HepG2 (cell line): ENCODE measurements around the gene NUDCD2. TPM values are rescaled to one million over a fixed set of nuclear protein-coding genes. Genes with fewer than 3 reads are reported as not detected.

Experiments
- CBX1 ChIP-seq: IDR thresholded peaks from one replicate; pipeline ENCODE4 v1.6.1; 2016; ENCODE audit warnings: antibody characterized with exemption, low read depth
- HIVEP1 ChIP-seq: sonication (generic); formaldehyde crosslinking; IDR thresholded peaks from 2 replicates; pipeline ENCODE4 v1.4.0; 2020; ENCODE audit warnings: mild to moderate bottlenecking, missing genetic modification reagents
- LBX2 ChIP-seq: sonication (generic); formaldehyde crosslinking; IDR thresholded peaks from 2 replicates; pipeline ENCODE4 v1.5.0; 2020; ENCODE audit warnings: missing genetic modification reagents, mild to moderate bottlenecking, borderline replicate concordance
- MED1 ChIP-seq: sonication (generic); formaldehyde crosslinking; IDR thresholded peaks from 2 replicates; pipeline ENCODE4 v1.4.0; 2020; ENCODE audit warnings: missing genetic modification reagents
- PRDM15 ChIP-seq: sonication (generic); formaldehyde crosslinking; IDR thresholded peaks from 2 replicates; pipeline ENCODE4 v1.4.0; 2020; ENCODE audit warnings: missing genetic modification reagents
- SP4 ChIP-seq: sonication (generic); formaldehyde crosslinking; IDR thresholded peaks from 2 replicates; pipeline ENCODE4 v1.8.1; 2023; ENCODE audit warnings: mild to moderate bottlenecking, missing genetic modification reagents
- SPEN ChIP-seq: sonication (generic); formaldehyde crosslinking; IDR thresholded peaks from 2 replicates; pipeline ENCODE4 v1.5.1; 2020; ENCODE audit warnings: low read depth, mild to moderate bottlenecking, missing genetic modification reagents
- SRSF1 ChIP-seq: fragments of 200-400 bp; formaldehyde crosslinking; optimal IDR thresholded peaks from 2 replicates; pipeline ENCODE3; 2017; ENCODE audit warnings: mild to moderate bottlenecking, low read depth, low read length, moderate library complexity
- TOE1 ChIP-seq: sonication (generic); formaldehyde crosslinking; IDR thresholded peaks from 2 replicates; pipeline ENCODE4 v1.4.0; 2020; ENCODE audit warnings: mild to moderate bottlenecking, missing genetic modification reagents
- ZNF333 ChIP-seq: sonication (generic); formaldehyde crosslinking; IDR thresholded peaks from 2 replicates; pipeline ENCODE4 v1.4.0; 2020; ENCODE audit warnings: mild to moderate bottlenecking, missing genetic modification reagents, borderline replicate concordance
- ZNF367 ChIP-seq: sonication (generic); formaldehyde crosslinking; IDR thresholded peaks from 2 replicates; pipeline ENCODE4 v1.4.0; 2020; ENCODE audit warnings: missing genetic modification reagents, borderline replicate concordance
- ZNF383 ChIP-seq: sonication (generic); formaldehyde crosslinking; IDR thresholded peaks from 2 replicates; pipeline ENCODE4 v1.4.0; 2020; ENCODE audit warnings: missing genetic modification reagents, mild to moderate bottlenecking, borderline replicate concordance
- ZNF503 ChIP-seq: sonication (generic); formaldehyde crosslinking; IDR thresholded peaks from 2 replicates; pipeline ENCODE4 v1.4.0; 2020; ENCODE audit warnings: missing genetic modification reagents
- ZNF563 ChIP-seq: sonication (generic); formaldehyde crosslinking; IDR thresholded peaks from 2 replicates; pipeline ENCODE4 v1.8.0; 2022; ENCODE audit warnings: mild to moderate bottlenecking, moderate library complexity, missing genetic modification reagents
- ZSCAN25 ChIP-seq: sonication (generic); formaldehyde crosslinking; IDR thresholded peaks from 2 replicates; pipeline ENCODE4 v1.8.0; 2022; ENCODE audit warnings: mild to moderate bottlenecking, missing genetic modification reagents
- polyA plus RNA-seq, 8 experiments: library from polyadenylated mRNA; depleted of rRNA in 3 of 8; stranded (reverse) in 7 of 8; unstranded in 1 of 8; fragments of >200 nt; fragmentation: Illumina TruSeq in 4 of 8; extraction: Trizol in 4 of 8; gene quantifications; 2 replicates each; pipeline versions ENCODE4 v1.2.1 to v1.2.3, GENCODE V29; 2011 to 2016; ENCODE audit warnings: low read depth in 4 of 8, missing spikeins in 1 of 8, mixed read lengths in 1 of 8; ENCODE audit not compliant: insufficient read depth in 1 of 8
- total RNA-seq, 5 experiments: library from RNA; depleted of rRNA; stranded (reverse); fragments of >200 nt; fragmentation: Illumina TruSeq; extraction: Trizol; gene quantifications; 2 replicates each; pipeline ENCODE4 v1.2.3, GENCODE V29; 2016; ENCODE audit warnings: low read depth in 1 of 5
- TF ChIP-seq, protein P1 (sequence below): sonication (generic); formaldehyde crosslinking; conservative IDR thresholded peaks from 2 replicates; pipeline ENCODE4 v1.4.0; 2020; ENCODE audit warnings: missing genetic modification reagents
- TF ChIP-seq, protein P2 (sequence below): sonication (generic); formaldehyde crosslinking; IDR thresholded peaks from 2 replicates; pipeline ENCODE4 v1.4.0; 2020; ENCODE audit warnings: missing genetic modification reagents

The NUDCD2 gene
- total and polyA plus RNA-seq, 2 of the 13 experiments (the other 11 are each of a cell fraction or from before 2014, with no cell fraction given), result 14.8 to 39.2 TPM

- peak; percentile 41; the same call in 1 of the 2 replicates for TF ChIP-seq PRDM15 (CRISPR knock-in tag)
- TF ChIP-seq LBX2 (CRISPR knock-in tag), result no peak; the same call in 1 of the 2 replicates
- TF ChIP-seq ZNF367 (CRISPR knock-in tag), result no peak
- TF ChIP-seq ZNF503, result 0 out of 2 replicates have a peak, but pooled peaks have one; percentile 26
- TF ChIP-seq CBX1, result peak; percentile 83
- TF ChIP-seq, protein P1, sequence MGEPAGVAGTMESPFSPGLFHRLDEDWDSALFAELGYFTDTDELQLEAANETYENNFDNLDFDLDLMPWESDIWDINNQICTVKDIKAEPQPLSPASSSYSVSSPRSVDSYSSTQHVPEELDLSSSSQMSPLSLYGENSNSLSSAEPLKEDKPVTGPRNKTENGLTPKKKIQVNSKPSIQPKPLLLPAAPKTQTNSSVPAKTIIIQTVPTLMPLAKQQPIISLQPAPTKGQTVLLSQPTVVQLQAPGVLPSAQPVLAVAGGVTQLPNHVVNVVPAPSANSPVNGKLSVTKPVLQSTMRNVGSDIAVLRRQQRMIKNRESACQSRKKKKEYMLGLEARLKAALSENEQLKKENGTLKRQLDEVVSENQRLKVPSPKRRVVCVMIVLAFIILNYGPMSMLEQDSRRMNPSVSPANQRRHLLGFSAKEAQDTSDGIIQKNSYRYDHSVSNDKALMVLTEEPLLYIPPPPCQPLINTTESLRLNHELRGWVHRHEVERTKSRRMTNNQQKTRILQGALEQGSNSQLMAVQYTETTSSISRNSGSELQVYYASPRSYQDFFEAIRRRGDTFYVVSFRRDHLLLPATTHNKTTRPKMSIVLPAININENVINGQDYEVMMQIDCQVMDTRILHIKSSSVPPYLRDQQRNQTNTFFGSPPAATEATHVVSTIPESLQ (CRISPR knock-in tag), result no peak
- TF ChIP-seq MED1, result peak; percentile 73; the same call in 1 of the 2 replicates
- TF ChIP-seq SRSF1, result no peak
- peak; percentile 81 for TF ChIP-seq SPEN (CRISPR knock-in tag)
- TF ChIP-seq, protein P2, sequence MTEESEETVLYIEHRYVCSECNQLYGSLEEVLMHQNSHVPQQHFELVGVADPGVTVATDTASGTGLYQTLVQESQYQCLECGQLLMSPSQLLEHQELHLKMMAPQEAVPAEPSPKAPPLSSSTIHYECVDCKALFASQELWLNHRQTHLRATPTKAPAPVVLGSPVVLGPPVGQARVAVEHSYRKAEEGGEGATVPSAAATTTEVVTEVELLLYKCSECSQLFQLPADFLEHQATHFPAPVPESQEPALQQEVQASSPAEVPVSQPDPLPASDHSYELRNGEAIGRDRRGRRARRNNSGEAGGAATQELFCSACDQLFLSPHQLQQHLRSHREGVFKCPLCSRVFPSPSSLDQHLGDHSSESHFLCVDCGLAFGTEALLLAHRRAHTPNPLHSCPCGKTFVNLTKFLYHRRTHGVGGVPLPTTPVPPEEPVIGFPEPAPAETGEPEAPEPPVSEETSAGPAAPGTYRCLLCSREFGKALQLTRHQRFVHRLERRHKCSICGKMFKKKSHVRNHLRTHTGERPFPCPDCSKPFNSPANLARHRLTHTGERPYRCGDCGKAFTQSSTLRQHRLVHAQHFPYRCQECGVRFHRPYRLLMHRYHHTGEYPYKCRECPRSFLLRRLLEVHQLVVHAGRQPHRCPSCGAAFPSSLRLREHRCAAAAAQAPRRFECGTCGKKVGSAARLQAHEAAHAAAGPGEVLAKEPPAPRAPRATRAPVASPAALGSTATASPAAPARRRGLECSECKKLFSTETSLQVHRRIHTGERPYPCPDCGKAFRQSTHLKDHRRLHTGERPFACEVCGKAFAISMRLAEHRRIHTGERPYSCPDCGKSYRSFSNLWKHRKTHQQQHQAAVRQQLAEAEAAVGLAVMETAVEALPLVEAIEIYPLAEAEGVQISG (CRISPR knock-in tag), result peak; percentile 93
- no peak; the same call in 1 of the 2 replicates for TF ChIP-seq ZNF563 (CRISPR knock-in tag)
- TF ChIP-seq SP4 (CRISPR knock-in tag), result peak; percentile 39
- TF ChIP-seq ZNF383, result no peak
- no peak for TF ChIP-seq TOE1 (CRISPR knock-in tag)
- no peak for TF ChIP-seq ZNF333
- TF ChIP-seq HIVEP1, result peak; percentile 62
- TF ChIP-seq ZSCAN25 (CRISPR knock-in tag), result peak; percentile 62
Measured at GRCh38 chr5:163459819-163460561, at the start of gene NUDCD2 (continued).
